Embryonic facial prominence (tissue), 1 donor: ENCODE data around the gene INPP5A.
"Not testable (repeated sequence)": the region's sequence is repeated elsewhere in the genome, so short reads cannot be mapped to it uniquely, and the experiment has no call there.

Experiments
- DNase-seq: peaks from one replicate; pipeline ENCODE4 v3.0.0-alpha.2; 2016; ENCODE audit errors: extremely low spot score

Gene INPP5A

GRCh38 chr10:132595021-132595420 lies 57.4 kb downstream of the INPP5A start:
- DNase-seq = no peak

- no peak for DNase-seq
These were observed 58.3 kb downstream of the INPP5A start for GRCh38 chr10:132595854-132596253.

GRCh38 chr10:132596742-132597279 lies 59.2 kb downstream of the INPP5A start:
- DNase-seq = no peak

GRCh38 chr10:132597654-132598053 lies 60.1 kb downstream of the INPP5A start:
- no peak for DNase-seq

- not testable (repeated sequence) for DNase-seq
These were observed 61.5 kb downstream of the INPP5A start for GRCh38 chr10:132599023-132599618.

GRCh38 chr10:132599732-132600131 lies 62.1 kb downstream of the INPP5A start:
- DNase-seq = no peak

GRCh38 chr10:132600416-132600815 lies 62.8 kb downstream of the INPP5A start:
- DNase-seq = no peak

- no peak for DNase-seq
These were observed 64.0 kb downstream of the INPP5A start for GRCh38 chr10:132601567-132601966.

GRCh38 chr10:132602614-132603013 lies 65.0 kb downstream of the INPP5A start:
- no peak for DNase-seq

- DNase-seq = no peak
These were observed 66.4 kb downstream of the INPP5A start for GRCh38 chr10:132603851-132604533.

GRCh38 chr10:132604686-132605085 lies 67.1 kb downstream of the INPP5A start:
- no peak for DNase-seq

- DNase-seq = no peak
These were observed 67.8 kb downstream of the INPP5A start for GRCh38 chr10:132605390-132605789.

GRCh38 chr10:132606031-132606491 lies 68.5 kb downstream of the INPP5A start:
- DNase-seq = no peak

- DNase-seq = no peak
These were observed 69.1 kb downstream of the INPP5A start for GRCh38 chr10:132606536-132607316.

- no peak for DNase-seq
These were observed 69.9 kb downstream of the INPP5A start for GRCh38 chr10:132607491-132607890.

- DNase-seq = no peak
These were observed 70.4 kb downstream of the INPP5A start for GRCh38 chr10:132607961-132608495.

- no peak for DNase-seq
These were observed 71.1 kb downstream of the INPP5A start for GRCh38 chr10:132608511-132609195.

GRCh38 chr10:132609211-132609610 lies 71.6 kb downstream of the INPP5A start:
- DNase-seq = no peak

GRCh38 chr10:132610071-132610701 lies 72.6 kb downstream of the INPP5A start:
- DNase-seq = no peak

GRCh38 chr10:132611026-132611910 lies 73.7 kb downstream of the INPP5A start:
- DNase-seq = no peak
